OCI-LY3 (cell line): ENCODE results near the gene ARHGAP22.

Experiments
- H2AFZ ChIP-seq: fragments of 200-600, 300-600 bp; shearing (Covaris generic); 2 replicates; pipeline ENCODE4 v1.6.0; 2014; ENCODE audit warnings: antibody characterized with exemption, low read depth, low read length
- H3K27ac ChIP-seq: fragments of 200-600, 300-600 bp; sonication (generic); 2 replicates; pipeline ENCODE4 v1.5.1; 2014; ENCODE audit warnings: mild to moderate bottlenecking, low read length, moderate library complexity, mixed read lengths
- H3K27me3 ChIP-seq: fragments of 200-600, 300-600 bp; sonication (generic); 2 replicates; pipeline ENCODE4 v1.6.1; 2014; ENCODE audit warnings: low read depth, low read length, mixed read lengths
- H3K36me3 ChIP-seq: fragments of 200-600, 300-600 bp; sonication (generic); replicated peaks from 2 replicates; pipeline ENCODE3; 2014; ENCODE audit warnings: low read depth, low read length, mixed read lengths
- H3K4me1 ChIP-seq: fragments of 300-600, 200-600 bp; sonication (generic); 2 replicates; pipeline ENCODE4 v1.6.1; 2014; ENCODE audit warnings: low read length, mixed read lengths
- H3K4me2 ChIP-seq: fragments of 200-600, 300-600 bp; sonication (generic); 2 replicates; pipeline ENCODE4 v1.6.1; 2014; ENCODE audit warnings: low read length, mixed read lengths
- H3K4me3 ChIP-seq: fragments of 300-600, 200-600 bp; sonication (generic); 2 replicates; pipeline ENCODE4 v1.5.1; 2014; ENCODE audit warnings: antibody characterized with exemption, mild to moderate bottlenecking, low read length, moderate library complexity
- H3K79me2 ChIP-seq: fragments of 300-600, 200-600 bp; shearing (Covaris generic); 2 replicates; pipeline ENCODE4 v1.6.1; 2014; ENCODE audit warnings: mild to moderate bottlenecking, low read length, mixed read lengths
- H3K9ac ChIP-seq: fragments of 300-600, 200-600 bp; shearing (Covaris generic); 2 replicates; pipeline ENCODE4 v1.6.0; 2014; ENCODE audit warnings: mild to moderate bottlenecking, low read length, moderate library complexity
- H3K9me3 ChIP-seq: fragments of 200-600, 300-600 bp; shearing (Covaris generic); 2 replicates; pipeline ENCODE4 v1.6.1; 2014; ENCODE audit warnings: low read length, mixed read lengths; ENCODE audit not compliant: insufficient read depth
- H4K20me1 ChIP-seq: fragments of 200-600, 300-600 bp; sonication (generic); 2 replicates; pipeline ENCODE4 v1.6.1; 2016; ENCODE audit warnings: low read length, mixed read lengths; ENCODE audit not compliant: insufficient read depth
- EZH2phosphoT487 ChIP-seq: fragments of 200-600 bp; shearing (Covaris generic); IDR thresholded peaks from 2 replicates; pipeline ENCODE4 v1.6.1; 2018; ENCODE audit warnings: antibody characterized with exemption, mixed run types, low read depth
- TF ChIP-seq, protein P1 (sequence below): fragments of 200-600, 300-600 bp; sonication (generic); IDR thresholded peaks from 2 replicates; pipeline ENCODE4 v1.5.1; 2014; ENCODE audit warnings: antibody characterized with exemption, low read length, low read depth

Gene ARHGAP22

DNA sequence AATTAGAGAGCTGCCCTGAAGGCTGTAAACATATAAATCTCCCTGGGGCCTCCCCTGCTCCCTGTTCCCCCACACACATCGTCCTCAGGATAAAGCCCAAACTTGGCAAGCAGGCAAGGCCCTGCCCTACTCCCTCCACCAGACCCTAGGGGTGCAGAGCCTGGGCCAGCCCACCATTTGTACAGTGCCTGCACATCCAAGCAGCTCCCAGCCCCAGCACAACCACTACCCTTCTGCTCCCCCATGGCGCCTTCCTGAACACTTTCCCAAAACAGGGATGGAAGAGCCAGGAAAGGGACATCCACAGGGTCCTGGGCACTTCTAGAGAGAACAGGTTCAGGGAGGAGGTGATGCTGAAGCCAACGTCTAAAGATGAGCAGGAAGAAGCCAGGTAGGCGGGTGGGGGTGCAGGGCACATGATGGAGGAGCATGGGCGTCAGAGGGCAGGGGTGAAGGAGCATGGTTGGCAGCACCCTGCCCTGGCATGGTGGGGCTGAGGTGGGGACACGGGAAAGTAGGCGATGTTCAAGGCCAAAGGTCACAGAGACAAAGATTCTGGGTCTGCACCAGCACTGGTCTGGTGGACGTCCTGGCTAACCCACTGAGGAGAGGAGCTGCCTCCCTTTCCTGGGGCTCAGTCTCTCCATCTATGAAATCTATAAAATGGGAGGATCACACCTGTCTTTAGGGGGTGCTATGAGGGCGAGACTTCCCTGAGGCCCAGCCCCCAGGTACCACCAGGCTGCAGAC is 140.6 kb downstream of the ARHGAP22 start:
- no peaks in the 10 kb centered on the region for H4K20me1 ChIP-seq
- H3K27me3 ChIP-seq = no peaks in the 10 kb centered on the region
- H2AFZ ChIP-seq = no peak overlapping the region
- H3K4me3 ChIP-seq = no peak overlapping the region
- no peaks in the 10 kb centered on the region for H3K79me2 ChIP-seq
- no peaks in the 10 kb centered on the region for H3K9me3 ChIP-seq
- H3K27ac ChIP-seq = no peak overlapping the region
- H3K9ac ChIP-seq = no peak overlapping the region
- H3K4me1 ChIP-seq = peaks cover 9% of the 10 kb centered on the region; the same call in 1 of the 2 replicates
- no peaks in the 10 kb centered on the region for H3K36me3 ChIP-seq
- TF ChIP-seq EZH2phosphoT487 = no peak
- TF ChIP-seq, protein P1, sequence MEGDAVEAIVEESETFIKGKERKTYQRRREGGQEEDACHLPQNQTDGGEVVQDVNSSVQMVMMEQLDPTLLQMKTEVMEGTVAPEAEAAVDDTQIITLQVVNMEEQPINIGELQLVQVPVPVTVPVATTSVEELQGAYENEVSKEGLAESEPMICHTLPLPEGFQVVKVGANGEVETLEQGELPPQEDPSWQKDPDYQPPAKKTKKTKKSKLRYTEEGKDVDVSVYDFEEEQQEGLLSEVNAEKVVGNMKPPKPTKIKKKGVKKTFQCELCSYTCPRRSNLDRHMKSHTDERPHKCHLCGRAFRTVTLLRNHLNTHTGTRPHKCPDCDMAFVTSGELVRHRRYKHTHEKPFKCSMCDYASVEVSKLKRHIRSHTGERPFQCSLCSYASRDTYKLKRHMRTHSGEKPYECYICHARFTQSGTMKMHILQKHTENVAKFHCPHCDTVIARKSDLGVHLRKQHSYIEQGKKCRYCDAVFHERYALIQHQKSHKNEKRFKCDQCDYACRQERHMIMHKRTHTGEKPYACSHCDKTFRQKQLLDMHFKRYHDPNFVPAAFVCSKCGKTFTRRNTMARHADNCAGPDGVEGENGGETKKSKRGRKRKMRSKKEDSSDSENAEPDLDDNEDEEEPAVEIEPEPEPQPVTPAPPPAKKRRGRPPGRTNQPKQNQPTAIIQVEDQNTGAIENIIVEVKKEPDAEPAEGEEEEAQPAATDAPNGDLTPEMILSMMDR = no peak
- no peak overlapping the region for H3K4me2 ChIP-seq

DNA sequence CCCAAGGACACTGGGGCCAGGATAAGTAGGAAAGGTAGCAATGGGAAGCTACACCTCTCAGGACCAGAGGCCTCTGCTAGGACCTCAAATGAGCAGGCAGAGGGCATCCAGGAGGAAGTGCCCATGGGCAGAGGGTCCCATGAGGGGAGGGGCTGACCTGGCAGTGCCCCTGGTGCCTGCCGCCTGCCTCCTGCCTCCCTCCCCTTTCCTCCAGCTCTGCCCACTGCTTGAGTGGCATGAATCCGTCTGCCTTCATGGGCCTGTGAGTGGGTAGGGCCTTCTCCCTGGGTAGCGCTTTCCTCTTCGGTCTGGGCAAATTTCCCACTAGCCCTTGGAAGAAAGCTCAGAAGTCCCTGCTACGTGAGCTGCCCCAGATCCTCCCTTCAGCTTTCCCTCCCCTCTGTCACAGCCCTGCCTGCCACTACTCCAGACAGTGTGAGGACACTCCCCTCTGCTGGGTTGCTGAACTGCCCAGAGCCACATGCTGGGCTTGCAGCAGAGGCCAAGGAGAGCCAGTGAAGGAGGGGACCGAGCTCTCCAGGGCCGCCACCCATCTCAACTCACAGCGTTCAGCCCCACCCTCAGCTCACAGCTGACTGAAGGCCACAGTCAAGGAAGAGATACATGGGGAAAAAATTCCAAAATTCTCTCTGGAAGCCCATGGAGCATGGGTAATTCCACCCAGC is 141.4 kb downstream of the ARHGAP22 start:
- Histone ChIP-seq H3K9ac (no peak overlapping the region), H4K20me1 (no peaks in the 10 kb centered on the region), H3K36me3 (no peaks in the 10 kb centered on the region), H3K27me3 (no peaks in the 10 kb centered on the region), H3K4me1 (peaks cover 9% of the 10 kb centered on the region; the same call in 1 of the 2 replicates), H3K4me3 (no peak overlapping the region), H3K79me2 (no peaks in the 10 kb centered on the region), H3K27ac (no peak overlapping the region), H3K9me3 (no peaks in the 10 kb centered on the region), H2AFZ (no peak overlapping the region), H3K4me2 (no peak overlapping the region)
- no peak for TF ChIP-seq EZH2phosphoT487
- TF ChIP-seq, protein P1 = no peak

DNA sequence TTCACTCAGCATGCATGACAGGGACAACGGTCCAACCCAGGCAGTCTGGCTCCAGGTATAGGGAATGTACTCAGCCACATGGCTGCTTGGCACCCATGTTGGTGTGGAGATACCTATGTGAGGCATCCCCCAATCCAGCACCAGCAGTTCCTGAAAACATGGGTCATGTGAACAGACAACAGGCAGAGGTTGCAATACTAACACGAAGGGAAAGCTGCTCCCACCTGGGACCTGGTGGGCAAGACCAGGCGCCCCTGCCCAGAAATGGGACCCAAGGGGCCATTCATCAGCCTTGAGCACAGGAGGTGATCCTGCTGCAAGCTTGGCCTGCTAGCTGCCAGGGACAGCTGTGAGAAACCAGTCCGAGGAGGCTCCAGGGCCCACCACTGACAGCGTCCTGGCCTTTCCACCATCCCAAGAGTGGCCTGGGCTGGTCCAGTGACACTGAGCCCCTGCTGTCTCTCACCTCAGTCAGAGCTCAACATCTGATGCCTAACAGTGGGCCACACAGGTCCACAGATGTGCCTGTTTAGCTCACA is 142.3 kb downstream of the ARHGAP22 start:
- H3K36me3 ChIP-seq = no peaks in the 10 kb centered on the region
- no peak overlapping the region for H2AFZ ChIP-seq
- no peak overlapping the region for H3K4me3 ChIP-seq
- no peaks in the 10 kb centered on the region for H3K79me2 ChIP-seq
- TF ChIP-seq, protein P1 = no peak
- TF ChIP-seq EZH2phosphoT487 = no peak
- H3K27ac ChIP-seq = no peak overlapping the region
- H3K4me2 ChIP-seq = no peak overlapping the region
- no peak overlapping the region for H3K9ac ChIP-seq
- no peaks in the 10 kb centered on the region for H3K9me3 ChIP-seq
- no peaks in the 10 kb centered on the region for H4K20me1 ChIP-seq
- H3K27me3 ChIP-seq = no peaks in the 10 kb centered on the region
- peaks cover 9% of the 10 kb centered on the region; the same call in 1 of the 2 replicates for H3K4me1 ChIP-seq
